GM23338 (cell line): ENCODE data around the gene PRM1. TPM values are rescaled to one million over a fixed set of nuclear protein-coding genes. Genes with fewer than 3 reads are reported as not detected.

Experiments
- ATAC-seq: fragments of 200-7000 bp; cut with Tn5 transposase; 3 replicates; pipeline ENCODE4 v1.9.1; 2020
- DNase-seq: peaks from one replicate; pipeline ENCODE4 v3.0.0-alpha.2; 2015; ENCODE audit warnings: low spot score
- H2AFZ ChIP-seq: fragments of 200-600 bp; sonication (generic); 2 replicates; pipeline ENCODE4 v1.8.0; 2016; ENCODE audit warnings: antibody characterized with exemption, mild to moderate bottlenecking, moderate library complexity
- H3F3A ChIP-seq: fragments of 200-600 bp; sonication (generic); replicated peaks from 2 replicates; pipeline ENCODE4 v1.8.0; 2017; ENCODE audit warnings: antibody characterized with exemption, mixed run types, low read depth
- H3K27ac ChIP-seq: fragments of 200-600 bp; sonication (generic); 2 replicates; pipeline ENCODE4 v1.6.1; 2016; ENCODE audit warnings: low read depth
- H3K27me3 ChIP-seq: fragments of 200-600 bp; sonication (generic); 2 replicates; pipeline ENCODE4 v1.8.0; 2016; ENCODE audit warnings: mild to moderate bottlenecking, mixed run types, moderate library complexity; ENCODE audit not compliant: insufficient read depth
- H3K36me3 ChIP-seq: fragments of 200-600 bp; sonication (generic); 2 replicates; pipeline ENCODE4 v1.8.0; 2016; ENCODE audit warnings: mild to moderate bottlenecking; ENCODE audit not compliant: insufficient read depth
- H3K4me1 ChIP-seq: fragments of 200-600 bp; sonication (generic); 2 replicates; pipeline ENCODE4 v1.8.0; 2016; ENCODE audit warnings: mild to moderate bottlenecking, moderate library complexity; ENCODE audit not compliant: insufficient read depth
- H3K4me2 ChIP-seq: fragments of 200-600 bp; sonication (generic); 2 replicates; pipeline ENCODE4 v1.7.1; 2017; ENCODE audit warnings: mixed run types
- H3K4me3 ChIP-seq: fragments of 200-600 bp; sonication (generic); 2 replicates; pipeline ENCODE4 v1.6.1; 2016; ENCODE audit warnings: mixed run types
- H3K79me2 ChIP-seq: fragments of 200-600 bp; sonication (generic); replicated peaks from 2 replicates; pipeline ENCODE4 v1.8.0; 2017; ENCODE audit warnings: mild to moderate bottlenecking; ENCODE audit not compliant: insufficient read depth
- H3K9me2 ChIP-seq: fragments of 200-600 bp; sonication (generic); 2 replicates; pipeline ENCODE4 v1.8.0; 2017; ENCODE audit not compliant: insufficient read depth
- H4K20me1 ChIP-seq: fragments of 200-600 bp; sonication (generic); replicated peaks from 2 replicates; pipeline ENCODE4 v1.8.0; 2017; ENCODE audit warnings: mild to moderate bottlenecking; ENCODE audit not compliant: insufficient read depth
- H3K27ac Mint-ChIP-seq: 2 replicates; pipeline ENCODE4 v1.8.0; 2020; ENCODE audit warnings: inconsistent platforms, mild to moderate bottlenecking, moderate library complexity, mixed read lengths
- H3K27me3 Mint-ChIP-seq: 3 replicates; pipeline ENCODE4 v1.8.0; 2022; ENCODE audit warnings: low read depth, mild to moderate bottlenecking, moderate library complexity, mixed read lengths, inconsistent platforms; ENCODE audit not compliant: insufficient read depth, poor library complexity
- H3K36me3 Mint-ChIP-seq: 3 replicates; pipeline ENCODE4 v1.8.0; 2021; ENCODE audit warnings: low read depth, mild to moderate bottlenecking, inconsistent platforms, moderate library complexity, mixed read lengths
- H3K4me1 Mint-ChIP-seq: 3 replicates; pipeline ENCODE4 v1.8.0; 2020; ENCODE audit warnings: mild to moderate bottlenecking, inconsistent platforms, mixed read lengths
- H3K4me3 Mint-ChIP-seq: 3 replicates; pipeline ENCODE4 v1.8.0; 2021; ENCODE audit warnings: moderate library complexity, mild to moderate bottlenecking, inconsistent platforms, mixed read lengths
- H3K9me3 Mint-ChIP-seq: 3 replicates; pipeline ENCODE4 v1.8.0; 2020; ENCODE audit warnings: moderate library complexity, mild to moderate bottlenecking, inconsistent platforms, mixed read lengths
- ETS1 ChIP-seq: IDR thresholded peaks from 2 replicates; pipeline ENCODE4 v1.6.1; 2016; ENCODE audit warnings: antibody characterized with exemption
- EZH2 ChIP-seq: fragments of 200-600 bp; sonication (generic); IDR thresholded peaks from one replicate; pipeline ENCODE4 v1.8.0; 2017; ENCODE audit warnings: antibody characterized with exemption, mild to moderate bottlenecking, low read depth; ENCODE audit not compliant: unreplicated experiment
- EZH2phosphoT487 ChIP-seq: fragments of 200-600 bp; sonication (generic); IDR thresholded peaks from one replicate; pipeline ENCODE4 v1.8.1; 2018; ENCODE audit warnings: antibody characterized with exemption; ENCODE audit not compliant: unreplicated experiment
- JUNB ChIP-seq: IDR thresholded peaks from one replicate; pipeline ENCODE4 v1.6.1; 2016; ENCODE audit warnings: antibody characterized with exemption; ENCODE audit not compliant: unreplicated experiment
- POLR2AphosphoS5 ChIP-seq: IDR thresholded peaks from 2 replicates; pipeline ENCODE4 v1.6.1; 2016; ENCODE audit warnings: antibody characterized with exemption, low read depth
- ZNF114 ChIP-seq: fragments of 250-450 bp; sonication (Bioruptor Pico); IDR thresholded peaks from 2 replicates; pipeline ENCODE4 v1.5.0; 2020; ENCODE audit warnings: mild to moderate bottlenecking, moderate library complexity
- ZNF462 ChIP-seq: fragments of 250-450 bp; sonication (Bioruptor Pico); IDR thresholded peaks from 2 replicates; pipeline ENCODE4 v1.5.0; 2020; ENCODE audit warnings: mild to moderate bottlenecking, moderate library complexity
- polyA plus RNA-seq: library from polyadenylated mRNA; unstranded; fragments of >200 nt; fragmentation: Nextera tagmentation; extraction: Ambion mirVana; gene quantifications from 2 replicates; pipeline ENCODE4 v1.2.1, GENCODE V29; 2016
- total RNA-seq: library from RNA; depleted of rRNA; stranded (reverse); fragments of >200 nt; shearing (Covaris generic); gene quantifications from 2 replicates; pipeline ENCODE4 v1.2.3, GENCODE V29; 2014

Gene PRM1
- total and polyA plus RNA-seq, 2 experiments from 2014 or later, result 1.2 TPM; not detected in 1

DNA sequence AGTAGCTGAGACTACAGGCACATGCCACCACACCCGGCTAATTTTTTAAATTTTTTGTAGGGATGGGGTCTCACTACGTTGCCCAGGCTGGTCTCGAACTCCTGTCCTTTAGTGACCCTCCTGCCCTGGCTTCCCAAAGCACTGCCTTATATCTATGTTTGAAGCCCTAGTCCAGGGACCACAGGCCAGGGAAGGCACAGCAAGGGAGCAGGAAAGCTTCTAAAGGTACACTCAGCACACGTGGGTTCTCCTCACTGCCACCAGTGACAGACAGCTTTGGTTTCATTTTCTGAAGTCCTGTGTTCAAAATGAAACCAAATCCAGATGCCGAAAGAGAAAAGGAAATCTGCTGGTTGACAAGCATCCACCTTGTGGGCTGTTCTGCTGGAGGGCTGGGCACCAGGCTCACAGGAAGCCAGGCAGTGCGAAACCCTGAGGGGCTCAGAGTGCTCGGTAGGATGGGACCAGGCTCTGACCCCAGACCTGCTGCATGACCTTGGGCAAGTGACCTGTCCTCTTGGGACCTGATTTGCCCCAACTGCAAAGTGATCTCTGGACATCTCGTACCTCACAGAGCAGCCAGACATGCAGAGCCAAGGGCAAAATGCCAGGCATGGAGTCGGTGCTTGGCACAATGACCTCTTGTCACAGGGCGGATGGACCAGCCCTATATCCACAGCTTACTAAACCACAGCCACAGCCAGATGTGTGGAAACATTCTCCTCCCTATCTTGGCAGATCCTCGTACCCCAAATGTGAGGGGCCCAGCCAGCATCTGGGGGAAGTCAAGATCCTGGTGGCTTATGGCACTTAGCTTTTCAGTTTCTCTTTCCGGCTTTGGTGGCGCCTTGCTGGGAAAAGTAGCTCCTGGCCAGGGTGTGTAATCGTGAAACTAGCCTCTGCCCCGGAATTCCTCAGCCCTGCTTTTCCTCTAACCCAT, 22.3 kb downstream of the PRM1 start:
- Histone ChIP-seq H3K4me3 (no peak overlapping the region), H4K20me1 (peaks cover 9% of the 10 kb centered on the region), H3K4me1 (peaks cover 9% of the 10 kb centered on the region), H3K27me3 (no peaks in the 10 kb centered on the region), H3K36me3 (peaks cover 8% of the 10 kb centered on the region), H3K9me2 (no peaks in the 10 kb centered on the region), H3K27ac (no peak overlapping the region), H3F3A (peaks cover 18% of the 10 kb centered on the region), H2AFZ (no peak overlapping the region), H3K79me2 (peaks cover 21% of the 10 kb centered on the region), H3K4me2 (no peak overlapping the region)
- no peaks in the 10 kb centered on the region; the same call in 2 of the 3 replicates for H3K9me3 Mint-ChIP-seq
- H3K36me3 Mint-ChIP-seq, result peaks cover 9% of the 10 kb centered on the region
- H3K4me1 Mint-ChIP-seq, result peaks cover 15% of the 10 kb centered on the region
- no peak for DNase-seq
- no peak overlapping the region for H3K4me3 Mint-ChIP-seq
- TF ChIP-seq JUNB (no peak), ETS1 (no peak), POLR2AphosphoS5 (no peak), EZH2phosphoT487 (no peak), ZNF462 (CRISPR knock-in tag) (no peak), ZNF114 (CRISPR knock-in tag) (no peak), EZH2 (no peak)
- peaks cover 14% of the 10 kb centered on the region for H3K27me3 Mint-ChIP-seq
- H3K27ac Mint-ChIP-seq, result no peak overlapping the region
- ATAC-seq, result no peak
